Activated CD8-positive, alpha-beta T cell treated with anti-CD3 and anti-CD28 coated beads for 36 hours (primary cell): ENCODE results near the gene TCAP. TPM values are rescaled to one million over a fixed set of nuclear protein-coding genes. Genes with fewer than 3 reads are reported as not detected.

Experiments used
- ATAC-seq: fragments of 200-7000 bp; cut with Tn5 transposase; one replicate; pipeline ENCODE4 v1.10.0; 2021; ENCODE audit warnings: mild to moderate bottlenecking, moderate library complexity
- CTCF ChIA-PET: fragments of 350-600 bp; sonication (Branson Sonifier 250); formaldehyde crosslinking; loops from one replicate; lab custom pipeline; 2021; ENCODE audit warnings: antibody characterized with exemption; lab: Charles Lee
- POLR2A ChIA-PET: fragments of 350-600 bp; sonication (Branson Sonifier 250); formaldehyde crosslinking; loops from one replicate; lab custom pipeline; 2021; ENCODE audit warnings: antibody characterized with exemption; lab: Charles Lee
- DNase-seq: peaks from one replicate; pipeline ENCODE4 v3.0.0-alpha.2; 2020
- H3K27ac Mint-ChIP-seq: one replicate; pipeline ENCODE4 v1.8.0; 2021; ENCODE audit warnings: mild to moderate bottlenecking, mixed read lengths
- H3K27me3 Mint-ChIP-seq: one replicate; pipeline ENCODE4 v1.8.0; 2021; ENCODE audit warnings: mixed read lengths
- H3K36me3 Mint-ChIP-seq: one replicate; pipeline ENCODE4 v1.8.0; 2021; ENCODE audit warnings: low read depth, mixed read lengths
- H3K4me1 Mint-ChIP-seq: one replicate; pipeline ENCODE4 v1.8.0; 2021; ENCODE audit warnings: low read depth, mixed read lengths
- H3K4me3 Mint-ChIP-seq: one replicate; pipeline ENCODE4 v1.8.0; 2021; ENCODE audit warnings: mild to moderate bottlenecking, moderate library complexity, mixed read lengths
- H3K9me3 Mint-ChIP-seq: one replicate; pipeline ENCODE4 v1.8.0; 2021; ENCODE audit warnings: mixed read lengths
- CTCF ChIP-seq: fragments of 200-600 bp; IDR thresholded peaks from one replicate; pipeline ENCODE4 v1.8.0; 2022; ENCODE audit warnings: antibody characterized with exemption, mild to moderate bottlenecking
- intact Hi-C: fragments of 100-400 bp; cut with micrococcal nuclease; formaldehyde crosslinking; loops from one replicate; pipeline ENCODE4 v1.10.0; 2022
- total RNA-seq, 2 experiments: library from RNA; stranded (reverse); gene quantifications; one replicate each; pipeline ENCODE4 v1.2.3, GENCODE V29; 2021

TCAP gene
- total RNA-seq, 2 experiments from 2014 or later, result 0.95 to 1.3 TPM

DNA sequence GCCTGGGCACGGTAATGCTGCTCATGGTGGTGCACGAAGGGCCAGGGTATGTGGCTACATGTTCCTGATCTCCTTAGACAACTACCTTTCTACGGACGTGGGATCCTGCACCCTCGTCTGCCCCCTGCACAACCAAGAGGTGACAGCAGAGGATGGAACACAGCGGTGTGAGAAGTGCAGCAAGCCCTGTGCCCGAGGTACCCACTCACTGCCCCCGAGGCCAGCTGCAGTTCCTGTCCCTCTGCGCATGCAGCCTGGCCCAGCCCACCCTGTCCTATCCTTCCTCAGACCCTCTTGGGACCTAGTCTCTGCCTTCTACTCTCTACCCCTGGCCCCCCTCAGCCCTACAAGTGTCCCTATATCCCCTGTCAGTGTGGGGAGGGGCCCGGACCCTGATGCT is 46.7 kb downstream of the TCAP start:
- no peaks in the 10 kb centered on the region for H3K27me3 Mint-ChIP-seq
- ChIA-PET CTCF (no interaction called here), POLR2A (no interaction called here)
- H3K36me3 Mint-ChIP-seq, result no peaks in the 10 kb centered on the region
- no peak overlapping the region for H3K4me3 Mint-ChIP-seq
- intact Hi-C loops, result no loop called here
- peaks cover 7% of the 10 kb centered on the region for H3K4me1 Mint-ChIP-seq
- no peak overlapping the region for H3K27ac Mint-ChIP-seq
- DNase-seq (no peak), ATAC-seq (no peak)
- TF ChIP-seq CTCF, result no peak
- H3K9me3 Mint-ChIP-seq, result no peaks in the 10 kb centered on the region

GRCh38 chr17:39714234-39714633 is 49.1 kb downstream of the TCAP start:
- ATAC-seq (no peak), DNase-seq (no peak)
- ChIA-PET POLR2A (no interaction called here), CTCF (interaction anchor here (0.9 to 1.0 kb wide), 2 partner anchors 11 to 79 kb away, joined by 3 read pairs; no protein-coding TSS in a partner anchor)
- H3K4me3 Mint-ChIP-seq, result no peak overlapping the region
- no peak for TF ChIP-seq CTCF
- no peaks in the 10 kb centered on the region for H3K4me1 Mint-ChIP-seq
- H3K27me3 Mint-ChIP-seq, result no peaks in the 10 kb centered on the region
- intact Hi-C loops, result no loop called here
- no peaks in the 10 kb centered on the region for H3K36me3 Mint-ChIP-seq
- H3K9me3 Mint-ChIP-seq, result no peaks in the 10 kb centered on the region
- H3K27ac Mint-ChIP-seq, result no peak overlapping the region

DNA sequence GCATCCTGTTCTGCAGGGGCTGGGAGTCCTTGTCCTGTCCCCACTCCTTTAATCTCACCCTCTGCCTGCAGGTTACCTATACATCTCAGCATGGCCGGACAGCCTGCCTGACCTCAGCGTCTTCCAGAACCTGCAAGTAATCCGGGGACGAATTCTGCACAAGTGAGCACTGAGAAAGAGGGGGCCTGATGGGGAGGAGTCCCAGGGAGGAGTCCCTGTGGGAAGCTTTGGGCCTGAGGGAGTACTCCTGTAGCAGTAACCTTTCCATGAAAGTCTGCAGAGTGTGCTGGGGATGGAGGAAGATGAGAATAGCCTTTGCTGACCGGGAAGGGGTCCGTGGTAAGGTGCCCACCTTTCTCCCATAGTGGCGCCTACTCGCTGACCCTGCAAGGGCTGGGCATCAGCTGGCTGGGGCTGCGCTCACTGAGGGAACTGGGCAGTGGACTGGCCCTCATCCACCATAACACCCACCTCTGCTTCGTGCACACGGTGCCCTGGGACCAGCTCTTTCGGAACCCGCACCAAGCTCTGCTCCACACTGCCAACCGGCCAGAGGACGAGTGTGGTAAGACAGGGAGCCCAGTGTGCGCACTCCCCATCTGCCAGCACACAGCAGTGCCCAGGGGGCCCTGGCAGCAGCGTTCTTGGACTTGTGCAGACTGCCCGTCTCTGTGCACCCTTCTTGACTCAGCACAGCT is 50.4 kb downstream of the TCAP start:
- H3K9me3 Mint-ChIP-seq, result no peaks in the 10 kb centered on the region
- no peak overlapping the region for H3K4me3 Mint-ChIP-seq
- CTCF ChIA-PET, result no interaction called here
- POLR2A ChIA-PET, result no interaction called here
- no peak overlapping the region for H3K27ac Mint-ChIP-seq
- H3K27me3 Mint-ChIP-seq, result no peaks in the 10 kb centered on the region
- DNase-seq (no peak), ATAC-seq (no peak)
- TF ChIP-seq CTCF, result no peak
- no peaks in the 10 kb centered on the region for H3K4me1 Mint-ChIP-seq
- intact Hi-C loops, result no loop called here
- H3K36me3 Mint-ChIP-seq, result no peaks in the 10 kb centered on the region

Other genes starting within 250 kb of the TCAP start
- 10 to 100 TPM; 60.7 to 64.7 TPM for gene MED1, start 214.1 kb upstream of the TCAP start, total RNA-seq
- 10 to 100 TPM; 61.4 to 61.9 TPM for gene CDK12, start 203.9 kb upstream of the TCAP start, total RNA-seq
- not detected for gene NEUROD2, start 57.4 kb upstream of the TCAP start, total RNA-seq
- not detected for gene PPP1R1B, start 38.4 kb upstream of the TCAP start, total RNA-seq
- gene STARD3, start 28.2 kb upstream of the TCAP start, total RNA-seq, result 10 to 100 TPM; 48.7 to 50.3 TPM
- gene PNMT, start 3.1 kb downstream of the TCAP start, total RNA-seq, result under 1 TPM in 1 of 2 experiments, not detected in 1; 0.40 TPM
- gene PGAP3, start 22.7 kb downstream of the TCAP start, total RNA-seq, result 1 to 10 TPM; 6.4 to 7.4 TPM
- gene ERBB2, start 34.7 kb downstream of the TCAP start, total RNA-seq, result 1 to 10 TPM; 5.2 TPM
- 10 to 100 TPM; 32.5 to 34.0 TPM for gene MIEN1, start 65.2 kb downstream of the TCAP start, total RNA-seq
- gene GRB7, start 72.6 kb downstream of the TCAP start, total RNA-seq, result 1 to 10 TPM in 1 of 2 experiments, not detected in 1; 1.2 TPM
- gene IKZF3, start 199.0 kb downstream of the TCAP start, total RNA-seq, result 10 to 100 TPM; 52.1 to 52.2 TPM
- not detected for gene ZPBP2, start 202.9 kb downstream of the TCAP start, total RNA-seq